OCI-M2 (cell line): ENCODE data around the gene STAB1.

Source experiments
- DNase-seq: peaks from one replicate; lab custom pipeline; 2025; ENCODE audit not compliant: unreplicated experiment; lab: John Stamatoyannopoulos, UW

Gene STAB1

GRCh38 chr3:52484680-52485461 is 10.3 kb upstream of the STAB1 start:
- DNase-seq = no peak

DNA sequence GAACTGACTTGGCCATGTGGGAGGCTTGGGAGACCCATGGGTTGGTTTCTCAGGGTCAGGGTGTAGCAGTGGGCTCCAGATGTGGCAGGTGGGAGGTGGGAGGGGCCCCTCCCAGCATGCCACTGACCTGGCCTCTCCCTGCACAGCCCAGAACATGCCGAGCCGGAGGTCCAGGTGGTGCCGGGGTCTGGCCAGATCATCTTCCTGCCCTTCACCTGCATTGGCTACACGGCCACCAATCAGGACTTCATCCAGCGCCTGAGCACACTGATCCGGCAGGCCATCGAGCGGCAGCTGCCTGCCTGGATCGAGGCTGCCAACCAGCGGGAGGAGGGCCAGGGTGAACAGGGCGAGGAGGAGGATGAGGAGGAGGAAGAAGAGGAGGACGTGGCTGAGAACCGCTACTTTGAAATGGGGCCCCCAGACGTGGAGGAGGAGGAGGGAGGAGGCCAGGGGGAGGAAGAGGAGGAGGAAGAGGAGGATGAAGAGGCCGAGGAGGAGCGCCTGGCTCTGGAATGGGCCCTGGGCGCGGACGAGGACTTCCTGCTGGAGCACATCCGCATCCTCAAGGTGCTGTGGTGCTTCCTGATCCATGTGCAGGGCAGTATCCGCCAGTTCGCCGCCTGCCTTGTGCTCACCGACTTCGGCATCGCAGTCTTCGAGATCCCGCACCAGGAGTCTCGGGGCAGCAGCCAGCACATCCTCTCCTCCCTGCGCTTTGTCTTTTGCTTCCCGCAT is 7.9 kb upstream of the STAB1 start:
- DNase-seq = no peak

GRCh38 chr3:52487788-52488691 is 7.1 kb upstream of the STAB1 start:
- DNase-seq = no peak

- DNase-seq = no peak
These were observed 6.4 kb upstream of the STAB1 start for GRCh38 chr3:52488746-52489145.

- DNase-seq = no peak
These were observed 5.7 kb upstream of the STAB1 start for GRCh38 chr3:52489453-52489852.

GRCh38 chr3:52490035-52490938 is 4.9 kb upstream of the STAB1 start:
- no peak for DNase-seq

- DNase-seq = no peak
These were observed 4.1 kb upstream of the STAB1 start for GRCh38 chr3:52490939-52491526.

- no peak for DNase-seq
These were observed 3.1 kb upstream of the STAB1 start for GRCh38 chr3:52492059-52492458.

DNA sequence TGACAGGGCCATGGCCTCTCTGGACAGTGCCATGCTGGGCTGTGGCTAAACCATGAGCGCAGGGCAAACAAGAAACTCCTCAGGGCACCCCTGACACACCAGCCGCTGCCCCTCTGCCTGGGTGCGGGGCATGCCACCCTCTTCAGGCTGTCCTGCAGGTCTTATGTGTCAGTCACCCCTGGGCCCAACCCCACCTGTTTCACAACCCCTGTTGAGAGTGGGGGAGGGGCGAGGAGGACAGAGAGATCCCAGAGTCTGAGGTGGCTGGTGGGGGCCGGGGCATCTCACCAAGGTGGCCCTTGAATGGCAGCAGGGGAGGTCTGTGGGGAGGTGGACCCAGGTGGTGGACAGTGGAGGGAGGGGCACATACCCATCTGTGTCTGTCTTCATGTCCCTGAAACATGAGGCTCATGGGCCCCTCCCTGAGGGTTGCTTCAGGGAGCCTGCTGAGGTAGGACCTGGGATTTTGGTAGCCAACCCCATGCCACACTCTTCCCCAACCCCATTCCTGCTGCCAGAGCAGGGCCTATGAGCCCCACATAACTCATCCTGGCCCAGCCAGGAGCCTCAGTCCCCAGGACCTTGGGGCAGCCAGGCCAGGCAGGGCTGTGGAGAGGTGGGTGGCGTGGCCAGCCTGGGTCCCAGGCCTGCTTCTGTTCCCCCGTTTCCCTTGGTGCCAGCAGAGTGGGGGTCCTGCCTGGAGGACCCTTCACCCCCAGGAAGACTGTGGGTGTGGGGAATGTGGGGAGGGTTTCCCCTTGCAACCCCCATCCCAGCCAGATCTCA is 1.7 kb upstream of the STAB1 start:
- DNase-seq = no peak

DNA sequence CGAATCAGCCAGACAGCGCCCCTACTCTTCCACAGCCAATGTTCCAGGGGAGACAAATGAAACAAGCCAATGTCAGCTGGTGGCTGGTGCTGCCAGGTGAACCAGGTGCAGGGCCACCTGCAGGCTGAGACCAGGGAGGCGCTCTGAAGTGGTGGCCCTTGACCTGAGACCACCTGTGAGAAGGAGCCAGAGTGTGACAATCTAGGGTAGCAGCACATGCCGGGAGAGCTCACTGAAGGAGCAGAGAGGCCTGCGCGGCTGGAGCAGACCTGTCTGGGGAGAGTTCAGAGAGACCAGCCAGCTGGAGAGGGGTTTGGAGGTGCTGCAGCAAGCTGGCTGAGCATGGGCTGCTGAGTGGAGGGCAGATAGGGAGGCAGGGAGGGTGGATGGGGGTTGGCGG is 693 bp upstream of the STAB1 start:
- no peak for DNase-seq

GRCh38 chr3:52495777-52496602 is 852 bp downstream of the STAB1 start:
- no peak for DNase-seq

DNA sequence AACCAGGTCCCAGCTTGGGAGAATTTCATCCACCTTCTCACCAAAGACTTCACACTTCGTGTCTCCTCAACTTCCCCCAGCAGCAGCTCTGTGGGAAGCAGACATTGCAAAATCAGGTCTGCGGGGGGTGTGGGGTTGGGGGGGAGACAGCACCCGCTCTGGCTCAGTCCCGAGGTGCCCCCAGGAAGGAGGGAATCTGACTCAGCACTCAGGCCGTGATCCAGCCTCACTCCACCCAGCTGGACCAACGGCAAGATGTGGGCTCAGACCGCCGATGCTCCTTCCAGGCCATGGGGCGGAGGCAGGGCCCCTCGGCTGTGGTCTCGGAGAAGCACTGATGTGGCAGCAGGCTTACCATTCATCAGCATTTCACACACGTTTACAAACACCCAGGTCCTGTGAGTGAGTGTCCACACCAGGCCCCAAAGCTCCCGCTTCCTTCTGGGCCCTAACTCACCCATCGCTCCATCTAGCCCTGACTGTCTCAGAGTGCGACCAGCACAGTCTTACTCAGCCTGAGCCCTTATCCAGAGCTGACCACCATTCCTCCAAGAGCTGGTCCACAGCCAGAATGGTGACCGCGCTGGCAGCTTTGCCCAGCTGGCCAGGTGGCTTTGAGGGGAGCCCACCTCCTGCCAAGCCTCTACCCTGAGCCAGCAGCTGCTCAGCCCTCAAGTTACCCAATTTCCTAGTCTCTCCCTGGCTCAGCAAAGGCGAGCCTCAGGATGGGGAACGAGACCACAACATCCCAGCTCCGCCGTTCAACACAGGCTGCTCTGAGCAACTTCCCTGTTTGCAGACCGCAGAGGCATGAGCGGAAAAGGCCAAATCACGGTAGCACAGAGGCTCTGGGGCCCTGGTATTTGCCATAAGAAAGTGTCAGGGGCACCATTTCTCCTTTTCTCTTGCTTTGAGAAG is 3.3 kb downstream of the STAB1 start:
- no peak for DNase-seq

DNA sequence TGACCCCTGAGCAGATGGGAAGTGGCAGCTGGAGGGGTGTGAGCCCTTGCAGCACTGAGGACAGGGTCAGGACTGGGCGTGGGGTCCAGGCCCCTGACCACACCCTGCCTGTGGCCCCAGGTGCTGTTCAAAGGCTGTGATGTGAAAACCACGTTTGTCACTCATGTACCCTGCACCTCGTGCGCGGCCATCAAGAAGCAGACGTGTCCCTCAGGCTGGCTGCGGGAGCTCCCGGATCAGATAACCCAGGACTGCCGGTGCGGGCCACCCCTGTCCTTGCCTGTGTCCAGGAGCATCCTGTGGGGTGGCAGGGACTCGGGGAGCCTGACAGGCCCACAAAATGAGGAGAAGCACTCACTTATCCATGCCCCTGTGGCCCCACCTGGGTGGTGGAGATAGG is 5.9 kb downstream of the STAB1 start:
- no peak for DNase-seq

GRCh38 chr3:52502001-52502400 is 6.9 kb downstream of the STAB1 start:
- DNase-seq = no peak

- no peak for DNase-seq
These were observed 7.7 kb downstream of the STAB1 start for GRCh38 chr3:52502808-52503350.

GRCh38 chr3:52503788-52504424 is 8.8 kb downstream of the STAB1 start:
- DNase-seq = no peak

- no peak for DNase-seq
These were observed 9.8 kb downstream of the STAB1 start for GRCh38 chr3:52504977-52505376.
